ENCODE measurements around the gene ERVW-1.
"Not testable (repeated sequence)": the region's sequence is repeated elsewhere in the genome, so short reads cannot be mapped to it uniquely, and the experiment has no call there.

ERVW-1 gene

GRCh38 chr7:92475851-92476590 is 1.7 kb downstream of the ERVW-1 start:
- H2AK5ac ChIP-seq (ENCODE audit: low read depth, low read length); H3K4me3 ChIP-seq (ENCODE audit: low read length in 2 of 2); H2BK12ac ChIP-seq (ENCODE audit: low read length); H2AFZ ChIP-seq (ENCODE audit: low read length); H3K27ac ChIP-seq (replicated peaks; ENCODE audit: low read length); H3K14ac ChIP-seq (ENCODE audit: low read length); H3K18ac ChIP-seq (ENCODE audit: low read length); H2BK120ac ChIP-seq (ENCODE audit: low read depth, low read length); H4K91ac ChIP-seq (ENCODE audit: low read depth, low read length, poor library complexity); H3K4me1 ChIP-seq (ENCODE audit: control insufficient read depth in 2 of 2, insufficient read depth in 1 of 2, low read depth in 1 of 2, low read length in 2 of 2); H3K9me3 ChIP-seq (replicated peaks in 1 of 2; ENCODE audit: control insufficient read depth in 2 of 2, insufficient read depth in 1 of 2, low read depth in 1 of 2, low read length in 2 of 2); H3K4ac ChIP-seq (ENCODE audit: low read length); H3K27me3 ChIP-seq (ENCODE audit: control insufficient read depth in 3 of 3, insufficient read depth in 3 of 3, low read depth in 1 of 3, low read length in 3 of 3); H3K23ac ChIP-seq (ENCODE audit: low read depth, low read length, poor library complexity); H2BK15ac ChIP-seq (ENCODE audit: low read length); H4K8ac ChIP-seq (ENCODE audit: low read depth, low read length); H3K36me3 ChIP-seq (replicated peaks in 1 of 2; ENCODE audit: control insufficient read depth in 2 of 2, insufficient read depth in 2 of 2, low read length in 2 of 2); H3K79me1 ChIP-seq (ENCODE audit: low read depth, low read length); H2BK5ac ChIP-seq (ENCODE audit: low read length); H3K4me2 ChIP-seq (ENCODE audit: insufficient read depth, low read length, poor library complexity, severe bottlenecking); H3K9ac ChIP-seq (ENCODE audit: low read depth, low read length, poor library complexity); DNase-seq (ENCODE audit: low spot score): not testable (repeated sequence)
- no CpG with 5 or more reads among the region's 11 CpGs for WGBS, 2 donors (ENCODE audit: extremely low coverage in 2 of 2, insufficient read length in 2 of 2, insufficient replicate concordance in 1 of 2)

GRCh38 chr7:92475261-92475770 is 2.4 kb downstream of the ERVW-1 start:
- no CpG with 5 or more reads among the region's 12 CpGs for WGBS, 2 donors (ENCODE audit: extremely low coverage in 2 of 2, insufficient read length in 2 of 2, insufficient replicate concordance in 1 of 2)

GRCh38 chr7:92473989-92474388 is 3.8 kb downstream of the ERVW-1 start:
- not testable (repeated sequence) for H3K4me3 ChIP-seq (ENCODE audit: low read length in 2 of 2); H3K18ac ChIP-seq (ENCODE audit: low read length); H4K91ac ChIP-seq (ENCODE audit: low read depth, low read length, poor library complexity); H3K4me2 ChIP-seq (ENCODE audit: insufficient read depth, low read length, poor library complexity, severe bottlenecking); H2AFZ ChIP-seq (ENCODE audit: low read length); H2BK5ac ChIP-seq (ENCODE audit: low read length); H3K36me3 ChIP-seq (replicated peaks in 1 of 2; ENCODE audit: control insufficient read depth in 2 of 2, insufficient read depth in 2 of 2, low read length in 2 of 2); H2BK120ac ChIP-seq (ENCODE audit: low read depth, low read length); H3K23ac ChIP-seq (ENCODE audit: low read depth, low read length, poor library complexity); H2BK15ac ChIP-seq (ENCODE audit: low read length); H3K79me1 ChIP-seq (ENCODE audit: low read depth, low read length); H3K4ac ChIP-seq (ENCODE audit: low read length); H3K27me3 ChIP-seq (ENCODE audit: control insufficient read depth in 3 of 3, insufficient read depth in 3 of 3, low read depth in 1 of 3, low read length in 3 of 3); H4K8ac ChIP-seq (ENCODE audit: low read depth, low read length); DNase-seq (ENCODE audit: low spot score); H3K14ac ChIP-seq (ENCODE audit: low read length); H3K9ac ChIP-seq (ENCODE audit: low read depth, low read length, poor library complexity); H3K4me1 ChIP-seq (ENCODE audit: control insufficient read depth in 2 of 2, insufficient read depth in 1 of 2, low read depth in 1 of 2, low read length in 2 of 2); H2BK12ac ChIP-seq (ENCODE audit: low read length); H3K27ac ChIP-seq (replicated peaks; ENCODE audit: low read length); H3K9me3 ChIP-seq (replicated peaks in 1 of 2; ENCODE audit: control insufficient read depth in 2 of 2, insufficient read depth in 1 of 2, low read depth in 1 of 2, low read length in 2 of 2); H2AK5ac ChIP-seq (ENCODE audit: low read depth, low read length)
- no CpG with 5 or more reads among the region's 10 CpGs for WGBS, 2 donors (ENCODE audit: extremely low coverage in 2 of 2, insufficient read length in 2 of 2, insufficient replicate concordance in 1 of 2)

More at GRCh38 chr7:92475261-92475770, 2.4 kb downstream of the ERVW-1 start:
- not testable (repeated sequence) for H3K9me3 ChIP-seq (replicated peaks in 1 of 2; ENCODE audit: control insufficient read depth in 2 of 2, insufficient read depth in 1 of 2, low read depth in 1 of 2, low read length in 2 of 2); H2AFZ ChIP-seq (ENCODE audit: low read length); DNase-seq (ENCODE audit: low spot score); H3K18ac ChIP-seq (ENCODE audit: low read length); H2BK5ac ChIP-seq (ENCODE audit: low read length); H3K4me2 ChIP-seq (ENCODE audit: insufficient read depth, low read length, poor library complexity, severe bottlenecking); H3K4ac ChIP-seq (ENCODE audit: low read length); H3K27me3 ChIP-seq (ENCODE audit: control insufficient read depth in 3 of 3, insufficient read depth in 3 of 3, low read depth in 1 of 3, low read length in 3 of 3); H2BK120ac ChIP-seq (ENCODE audit: low read depth, low read length); H3K14ac ChIP-seq (ENCODE audit: low read length); H2BK12ac ChIP-seq (ENCODE audit: low read length); H3K27ac ChIP-seq (replicated peaks; ENCODE audit: low read length); H3K23ac ChIP-seq (ENCODE audit: low read depth, low read length, poor library complexity); H3K4me1 ChIP-seq (ENCODE audit: control insufficient read depth in 2 of 2, insufficient read depth in 1 of 2, low read depth in 1 of 2, low read length in 2 of 2); H4K91ac ChIP-seq (ENCODE audit: low read depth, low read length, poor library complexity); H3K9ac ChIP-seq (ENCODE audit: low read depth, low read length, poor library complexity); H2BK15ac ChIP-seq (ENCODE audit: low read length); H3K4me3 ChIP-seq (ENCODE audit: low read length in 2 of 2); H3K79me1 ChIP-seq (ENCODE audit: low read depth, low read length); H3K36me3 ChIP-seq (replicated peaks in 1 of 2; ENCODE audit: control insufficient read depth in 2 of 2, insufficient read depth in 2 of 2, low read length in 2 of 2); H4K8ac ChIP-seq (ENCODE audit: low read depth, low read length); H2AK5ac ChIP-seq (ENCODE audit: low read depth, low read length)

GRCh38 chr7:92468589-92468988 is 9.2 kb downstream of the ERVW-1 start:
- not testable (repeated sequence) for H3K36me3 ChIP-seq (replicated peaks in 1 of 2; ENCODE audit: control insufficient read depth in 2 of 2, insufficient read depth in 2 of 2, low read length in 2 of 2); H3K14ac ChIP-seq (ENCODE audit: low read length); H3K18ac ChIP-seq (ENCODE audit: low read length); H2AFZ ChIP-seq (ENCODE audit: low read length); H3K27ac ChIP-seq (replicated peaks; ENCODE audit: low read length); H2BK12ac ChIP-seq (ENCODE audit: low read length); H3K4ac ChIP-seq (ENCODE audit: low read length); H3K4me3 ChIP-seq (ENCODE audit: low read length in 2 of 2); H3K27me3 ChIP-seq (ENCODE audit: control insufficient read depth in 3 of 3, insufficient read depth in 3 of 3, low read depth in 1 of 3, low read length in 3 of 3); H3K79me1 ChIP-seq (ENCODE audit: low read depth, low read length); H4K91ac ChIP-seq (ENCODE audit: low read depth, low read length, poor library complexity); H3K9me3 ChIP-seq (replicated peaks in 1 of 2; ENCODE audit: control insufficient read depth in 2 of 2, insufficient read depth in 1 of 2, low read depth in 1 of 2, low read length in 2 of 2); DNase-seq (ENCODE audit: low spot score); H2BK5ac ChIP-seq (ENCODE audit: low read length); H2AK5ac ChIP-seq (ENCODE audit: low read depth, low read length); H3K4me1 ChIP-seq (ENCODE audit: control insufficient read depth in 2 of 2, insufficient read depth in 1 of 2, low read depth in 1 of 2, low read length in 2 of 2); H3K4me2 ChIP-seq (ENCODE audit: insufficient read depth, low read length, poor library complexity, severe bottlenecking); H3K9ac ChIP-seq (ENCODE audit: low read depth, low read length, poor library complexity); H2BK120ac ChIP-seq (ENCODE audit: low read depth, low read length); H2BK15ac ChIP-seq (ENCODE audit: low read length); H4K8ac ChIP-seq (ENCODE audit: low read depth, low read length); H3K23ac ChIP-seq (ENCODE audit: low read depth, low read length, poor library complexity)
- no CpG with 5 or more reads among the region's 9 CpGs for WGBS, 2 donors (ENCODE audit: extremely low coverage in 2 of 2, insufficient read length in 2 of 2, insufficient replicate concordance in 1 of 2)
